DMS114 treated with DMSO at 0.1 percent for 48 hours (cell line): ENCODE results near the gene TMEM127.
"Not testable (repeated sequence)": the region's sequence is repeated elsewhere in the genome, so short reads cannot be mapped to it uniquely, and the experiment has no call there.

Experiments used
- DNase-seq: peaks from one replicate; lab custom pipeline; 2025; ENCODE audit not compliant: unreplicated experiment; lab: John Stamatoyannopoulos, UW

Gene TMEM127

GRCh38 chr2:96241900-96242611 lies 23.7 kb downstream of the TMEM127 start:
- DNase-seq, result no peak

DNA sequence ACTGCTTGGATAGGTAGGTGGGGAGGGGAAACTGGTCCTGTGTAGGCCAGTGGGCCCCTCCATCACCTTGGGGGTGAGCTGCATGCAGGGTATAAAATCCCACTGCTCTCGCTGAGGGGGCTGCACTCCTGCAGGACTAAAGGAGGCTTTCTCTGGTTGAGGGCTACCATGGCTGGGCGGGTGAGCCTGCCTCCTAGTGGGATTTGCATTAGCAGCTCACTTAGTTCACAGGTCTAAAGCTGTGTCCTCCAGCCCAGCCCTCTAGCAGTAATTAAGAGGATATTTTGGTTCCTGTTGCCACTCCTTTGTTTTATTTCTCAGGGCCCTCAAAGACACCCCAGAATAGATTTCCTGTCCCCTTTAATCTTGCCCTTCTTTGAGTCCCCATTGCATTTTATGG lies 24.6 kb downstream of the TMEM127 start:
- DNase-seq, result no peak

- DNase-seq, result no peak
Measured at GRCh38 chr2:96240341-96241038, 25.3 kb downstream of the TMEM127 start.

DNA sequence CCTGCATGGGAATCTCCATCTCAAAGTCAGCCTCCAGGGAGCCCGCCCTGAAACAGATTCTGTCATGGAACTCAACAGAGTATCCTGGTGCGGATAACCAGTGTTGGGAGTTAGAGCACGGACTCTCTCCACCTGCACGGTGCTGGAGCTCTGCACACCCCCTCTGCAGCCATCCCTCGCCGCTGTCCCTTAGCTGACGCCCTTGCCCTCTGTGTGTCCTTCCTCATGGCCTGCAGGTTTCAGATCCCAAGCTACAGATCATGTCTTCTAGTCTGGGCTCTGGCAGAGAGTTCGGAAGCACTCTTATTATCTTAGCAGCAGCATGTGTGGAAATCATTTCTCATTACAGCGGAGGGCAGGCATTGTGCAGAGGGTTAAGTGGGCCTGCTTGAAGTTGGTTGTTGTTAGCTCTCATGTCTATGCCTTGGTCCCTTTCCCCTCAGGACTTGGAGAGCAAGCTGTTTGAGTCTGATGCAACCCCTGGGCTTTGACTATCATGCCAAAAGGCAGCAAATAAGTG lies 26.0 kb downstream of the TMEM127 start:
- no peak for DNase-seq

DNA sequence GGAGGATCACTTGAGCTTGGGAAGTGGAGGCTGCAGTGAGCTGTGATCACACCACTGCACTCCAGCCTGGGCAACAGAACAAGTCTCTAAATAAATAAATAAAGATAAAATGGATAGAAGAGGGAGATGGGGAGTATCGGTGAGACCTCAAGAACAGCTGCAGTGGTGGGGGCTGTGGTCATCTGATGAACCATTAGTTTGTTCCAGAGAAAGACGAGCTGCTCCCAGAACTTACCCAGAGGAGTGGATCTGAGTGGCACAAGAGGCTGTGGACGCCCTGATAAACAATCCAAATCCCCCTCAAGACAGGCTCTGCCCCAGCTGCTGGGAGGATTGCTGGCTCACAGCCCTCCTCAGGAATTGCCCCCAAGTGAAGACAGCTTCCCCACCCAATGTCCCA lies 26.7 kb downstream of the TMEM127 start:
- no peak for DNase-seq

- no peak for DNase-seq
Measured at GRCh38 chr2:96238266-96238665, 27.5 kb downstream of the TMEM127 start.

- DNase-seq, result no peak
Measured at GRCh38 chr2:96236882-96237281, 28.9 kb downstream of the TMEM127 start.

GRCh38 chr2:96233880-96234316 lies 31.9 kb downstream of the TMEM127 start:
- no peak for DNase-seq

DNA sequence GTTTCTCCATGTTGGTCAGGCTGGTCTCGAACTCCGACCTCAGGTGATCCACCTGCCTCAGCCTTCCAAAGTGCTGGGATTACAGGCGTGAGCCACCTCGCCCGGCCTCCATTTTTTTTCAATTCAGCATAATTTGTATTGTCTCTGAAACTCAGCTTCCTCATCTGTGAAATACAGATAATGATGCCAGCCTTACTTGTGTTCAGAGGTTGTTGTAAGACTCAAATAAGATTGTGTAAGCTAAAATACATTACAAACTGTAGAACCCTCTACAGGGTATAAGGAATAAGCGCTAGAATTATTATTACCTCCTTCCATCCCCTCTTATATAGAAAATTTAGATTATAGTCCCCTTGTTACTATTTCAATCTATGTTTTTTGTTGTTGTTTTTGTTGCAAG lies 32.4 kb downstream of the TMEM127 start:
- no peak for DNase-seq

GRCh38 chr2:96231316-96231715 lies 34.5 kb downstream of the TMEM127 start:
- DNase-seq, result no peak

DNA sequence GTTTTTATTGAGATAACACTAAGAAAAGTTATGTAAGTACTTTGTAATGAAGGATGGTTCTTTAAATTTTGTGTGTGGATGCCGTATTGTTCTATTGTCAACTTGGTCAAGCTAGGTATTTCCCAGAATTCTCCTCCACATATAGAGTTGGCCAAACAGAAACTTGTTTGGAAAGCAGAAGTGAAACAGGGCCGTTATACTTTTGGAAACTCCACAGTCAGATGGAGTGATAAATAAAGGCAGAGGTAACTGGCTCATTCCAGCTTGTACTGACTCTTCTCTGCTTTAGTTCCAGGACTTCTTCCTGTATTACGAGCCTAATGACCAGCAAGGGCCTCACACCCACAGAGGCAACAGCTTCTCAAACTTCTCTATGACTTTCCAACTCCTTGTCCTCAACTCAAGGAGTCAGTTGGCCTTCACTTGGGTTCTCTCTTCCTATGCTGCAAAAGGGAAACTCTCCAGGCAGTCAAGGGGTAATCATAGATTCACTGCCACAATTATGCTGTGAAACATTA lies 40.7 kb downstream of the TMEM127 start:
- no peak for DNase-seq

DNA sequence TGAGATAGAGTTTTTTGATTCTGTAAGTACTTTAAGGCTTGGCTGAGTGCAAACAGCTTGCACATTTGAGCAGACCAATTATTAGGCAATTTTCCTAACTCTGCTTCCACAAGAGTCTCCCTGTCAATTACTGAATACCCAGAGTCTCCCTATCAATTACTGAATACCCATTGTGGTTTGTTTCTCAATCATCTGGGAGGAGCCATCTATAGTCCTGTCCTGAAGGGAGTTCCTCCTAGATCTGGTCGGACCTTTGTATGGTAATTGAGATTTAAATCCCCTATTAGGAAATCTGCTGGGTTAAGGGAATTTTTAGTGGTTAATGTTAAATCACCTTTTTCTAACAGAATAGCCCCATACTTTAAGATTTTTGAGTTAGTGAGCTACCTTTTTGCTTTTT lies 44.7 kb downstream of the TMEM127 start:
- not testable (repeated sequence) for DNase-seq

GRCh38 chr2:96219959-96220358 lies 45.8 kb downstream of the TMEM127 start:
- not testable (repeated sequence) for DNase-seq

DNA sequence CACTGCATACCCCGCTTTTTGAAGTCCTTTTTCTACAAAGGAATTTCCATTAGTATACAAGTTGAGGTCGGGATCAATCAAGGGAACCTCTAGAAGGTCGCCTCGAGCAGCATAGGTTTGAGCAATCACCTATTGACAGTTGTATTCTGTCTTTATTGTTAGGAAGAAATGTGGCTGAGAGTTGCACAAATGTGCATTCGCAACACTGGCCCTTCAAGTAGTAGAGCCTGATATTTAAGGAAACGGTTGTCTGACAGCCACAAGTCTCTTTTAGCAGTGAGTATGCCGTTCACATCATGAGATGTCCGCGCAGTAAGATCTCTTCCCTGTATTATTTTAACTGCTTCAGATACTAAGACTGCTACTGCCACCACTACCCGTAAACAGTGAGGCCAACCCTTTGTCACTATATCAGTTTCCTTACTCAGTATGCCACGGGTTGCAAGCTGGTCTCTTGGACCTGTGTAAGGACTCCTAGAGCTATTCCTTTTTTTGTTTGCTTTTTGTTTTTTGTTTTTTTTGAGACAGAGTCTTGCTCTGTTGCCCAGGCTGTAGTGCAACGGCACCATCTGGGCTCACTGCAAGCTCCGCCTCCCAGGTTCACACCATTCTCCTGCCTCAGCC lies 47.2 kb downstream of the TMEM127 start:
- DNase-seq, result no peak

GRCh38 chr2:96214554-96214953 lies 51.2 kb downstream of the TMEM127 start:
- no peak for DNase-seq

- no peak for DNase-seq
Measured at GRCh38 chr2:96213379-96213778, 52.4 kb downstream of the TMEM127 start.

- DNase-seq, result no peak
Measured at GRCh38 chr2:96212339-96212738, 53.5 kb downstream of the TMEM127 start.

DNA sequence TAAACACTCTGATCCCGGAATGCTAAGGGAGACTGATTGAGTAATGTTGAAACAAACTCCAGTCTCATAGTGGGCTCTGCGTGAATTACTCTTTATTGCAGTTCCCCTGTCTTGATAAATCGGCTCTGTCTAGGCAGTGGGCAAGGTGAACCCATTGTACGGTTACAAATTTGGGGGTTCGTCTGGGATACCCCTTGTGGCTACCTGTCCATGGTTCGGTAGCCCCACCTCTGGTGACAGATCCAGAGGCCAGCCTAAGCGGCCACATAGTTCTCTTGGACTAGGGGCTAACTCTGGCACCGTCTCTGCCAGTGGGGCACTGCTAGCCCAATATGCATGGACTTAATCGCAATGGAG lies 56.1 kb downstream of the TMEM127 start:
- no peak for DNase-seq

DNA sequence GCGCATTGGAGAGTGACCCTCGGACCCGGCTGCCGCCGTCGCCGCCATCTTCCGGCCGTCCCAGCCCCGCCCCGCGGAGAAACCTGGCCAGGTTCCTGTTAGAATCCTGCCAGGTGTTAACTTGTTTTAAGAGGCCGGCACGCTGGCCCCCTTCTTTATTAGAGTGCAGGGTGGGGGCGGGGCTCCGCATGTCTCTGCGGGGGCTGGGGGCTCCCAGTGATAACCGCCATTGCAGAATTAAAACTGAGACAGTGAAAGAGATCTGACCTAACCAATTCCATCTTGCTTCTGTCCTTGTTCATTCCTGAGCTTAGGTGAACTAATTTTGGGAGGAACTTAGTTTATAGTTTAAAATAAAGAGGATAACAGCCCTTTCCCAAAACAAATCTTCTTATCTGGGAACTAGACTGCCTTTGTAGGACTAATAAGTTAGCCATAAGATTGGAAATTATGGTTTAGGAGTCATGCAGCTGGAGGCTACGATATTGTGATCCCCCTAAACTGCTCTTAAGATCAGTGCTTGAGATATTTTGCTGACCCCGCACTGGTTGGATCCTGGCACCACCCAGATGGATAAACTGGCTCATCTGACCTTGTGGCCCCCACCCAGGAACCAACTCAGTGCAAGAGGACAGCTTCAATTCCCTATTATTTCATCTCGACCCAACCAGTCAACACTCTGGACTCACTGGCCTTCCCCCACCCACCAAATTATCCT lies 56.6 kb downstream of the TMEM127 start:
- DNase-seq, result no peak

GRCh38 chr2:96208143-96209010 lies 57.4 kb downstream of the TMEM127 start, which contains the start of gene STARD7:
TSS of gene STARD7 (minus strand) at chr2:96208827. CDS start at chr2:96208434, 393 bp downstream.
- DNase-seq, result peak; percentile 96
